GM19395 (cell line): Measurements from ENCODE around the gene GPN3.
"Not testable (repeated sequence)": the region's sequence is repeated elsewhere in the genome, so short reads cannot be mapped to it uniquely, and the experiment has no call there.

Experiments
- ATAC-seq: cut with Tn5 transposase; IDR thresholded peaks from one replicate; pipeline ENCODE4 v1.9.1; 2021; ENCODE audit warnings: mild to moderate bottlenecking, moderate library complexity; ENCODE audit not compliant: unreplicated experiment

Gene GPN3

DNA sequence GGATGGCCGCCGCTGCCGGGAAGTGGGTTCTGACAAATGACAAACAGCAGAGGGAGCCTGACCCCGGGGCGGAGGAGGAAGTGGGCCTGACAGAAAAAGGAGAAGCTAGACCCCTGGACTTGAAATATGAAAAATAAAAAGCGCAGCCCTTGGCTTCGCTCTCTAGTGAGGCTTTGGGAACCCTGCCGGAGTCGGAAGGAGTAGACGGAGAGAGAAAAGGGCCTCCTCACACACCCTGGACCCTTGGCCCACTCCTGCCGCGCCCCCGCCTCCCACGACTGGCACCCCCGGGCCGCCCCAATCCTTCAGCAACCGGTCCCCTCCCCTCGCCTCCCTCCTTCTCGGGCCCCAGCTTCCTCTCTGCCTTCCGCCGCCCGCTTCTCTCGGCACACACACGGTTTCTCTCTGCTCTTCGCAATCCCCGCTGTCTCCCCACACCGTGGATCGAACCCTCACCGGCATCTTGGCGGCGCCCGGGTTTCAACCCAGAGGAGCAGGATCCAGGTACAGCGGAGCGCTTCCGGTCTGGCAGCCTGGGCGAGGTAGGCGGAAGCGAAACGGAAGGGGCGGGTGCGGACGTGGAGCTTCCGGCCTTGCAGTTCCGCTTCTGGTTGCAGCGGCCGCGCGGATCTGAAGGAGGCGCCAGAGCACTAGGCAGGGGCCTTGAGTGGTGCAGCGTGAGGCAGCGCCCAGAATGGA, 18.1 kb downstream of the GPN3 start, which contains the start of gene ARPC3:
ARPC3 (minus strand) TSS at position 539 of the 699 bp plus-strand sequence; CDS start at position 462, 77 bp downstream.
- peak; percentile 92 for ATAC-seq

DNA sequence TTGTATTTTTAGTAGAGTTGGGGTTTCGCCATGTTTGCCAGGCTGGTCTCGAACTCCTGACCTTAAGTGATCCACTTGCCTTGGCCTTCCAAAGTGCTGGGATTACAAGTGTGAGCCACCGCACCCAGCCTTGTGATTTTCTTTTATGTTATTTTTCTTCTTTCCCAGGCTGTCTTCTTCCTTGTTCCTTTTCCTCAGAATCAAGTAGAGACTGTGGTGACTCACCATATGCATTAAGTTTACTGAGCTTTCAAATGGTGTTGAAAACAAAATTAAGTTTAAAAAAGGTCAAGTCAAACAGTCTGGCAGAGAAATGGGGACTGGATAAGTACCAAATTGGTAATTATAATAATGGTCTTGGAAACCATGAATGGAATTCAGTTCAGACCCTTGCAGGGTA, 23.6 kb downstream of the GPN3 start:
- no peak for ATAC-seq

DNA sequence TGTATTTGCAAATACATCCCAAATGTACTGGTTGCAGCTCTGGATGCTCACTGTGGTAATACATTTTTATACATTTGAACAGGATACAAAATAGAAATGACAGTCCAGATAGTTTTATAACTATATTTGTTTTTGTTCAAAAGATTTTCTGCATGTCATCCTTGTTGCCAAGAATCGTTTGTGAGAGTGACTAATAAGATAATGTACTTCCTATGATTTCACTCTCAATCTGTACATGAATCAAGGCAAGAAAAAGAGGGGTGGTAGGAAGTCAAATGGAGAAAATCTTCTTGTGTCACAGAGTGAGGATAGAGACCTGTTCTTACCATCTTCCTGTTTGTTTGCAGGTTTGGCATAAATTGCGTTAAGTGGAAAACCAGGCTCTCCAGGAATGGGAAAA, 31.8 kb downstream of the GPN3 start:
- ATAC-seq = no peak

DNA sequence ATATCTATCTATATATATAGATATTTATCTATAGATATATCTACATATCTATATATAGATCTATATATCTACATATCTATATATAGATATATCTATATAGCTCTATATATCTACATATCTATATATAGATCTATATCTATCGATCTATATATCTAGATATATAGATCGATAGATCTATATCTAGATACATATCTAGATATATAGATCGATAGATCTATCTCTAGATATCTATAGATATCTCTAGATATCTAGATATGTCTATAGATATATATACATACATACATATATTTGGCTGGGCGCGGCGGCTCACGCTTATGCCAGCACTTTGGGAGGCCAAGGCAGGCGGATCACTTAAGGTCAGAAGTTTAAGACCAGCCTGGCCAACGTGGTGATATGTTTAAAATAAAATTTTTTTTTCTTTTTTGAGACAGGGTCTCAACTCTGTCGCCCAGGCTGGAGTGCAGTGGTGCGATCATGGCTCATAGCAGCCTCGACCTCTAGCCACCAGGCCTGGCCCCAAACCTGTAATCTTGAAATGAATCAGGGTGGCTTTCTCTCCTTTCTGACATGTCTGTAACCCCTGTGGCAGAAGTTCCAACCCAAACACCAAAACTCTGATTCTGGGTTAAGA, 36.0 kb downstream of the GPN3 start:
- ATAC-seq = no peak

DNA sequence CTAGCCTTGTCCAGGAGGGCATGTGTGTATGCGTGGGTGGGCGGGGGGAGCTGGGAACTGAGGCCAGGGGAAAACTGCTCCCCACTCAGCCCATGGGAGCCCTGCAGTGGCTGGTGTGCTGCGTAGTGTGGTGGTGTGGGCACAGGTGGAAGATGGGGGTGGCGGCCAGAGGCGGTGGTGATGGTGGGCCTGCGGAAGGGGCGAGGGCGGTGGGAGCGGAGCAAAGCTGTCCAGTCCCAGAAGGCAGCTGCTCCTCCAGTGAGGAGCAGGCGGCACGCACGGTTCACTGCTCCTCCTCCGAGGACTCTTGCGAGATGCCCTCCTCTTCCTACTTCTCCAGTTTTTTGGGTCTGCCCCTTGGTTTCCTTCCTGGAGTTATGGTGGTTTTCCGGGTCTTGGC, 38.4 kb downstream of the GPN3 start:
- not testable (repeated sequence) for ATAC-seq

DNA sequence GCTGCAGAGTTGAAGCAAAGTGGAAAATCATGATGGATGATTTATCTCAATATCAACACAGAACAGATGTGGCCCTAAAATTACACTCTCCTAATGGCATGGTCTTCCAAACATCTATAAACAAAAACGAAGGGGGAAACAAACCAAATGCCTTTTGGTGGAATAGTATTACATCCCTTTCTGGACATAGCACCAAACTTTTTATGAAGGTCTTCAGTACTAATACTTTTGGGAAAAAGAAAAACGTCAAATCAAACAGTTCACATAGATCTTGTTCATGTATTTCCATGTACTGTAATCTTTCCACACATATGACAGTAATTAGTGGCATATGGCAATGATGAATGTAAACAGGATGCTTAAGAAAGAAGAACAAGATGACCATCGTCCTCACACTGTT, 41.7 kb downstream of the GPN3 start:
- ATAC-seq = no peak

DNA sequence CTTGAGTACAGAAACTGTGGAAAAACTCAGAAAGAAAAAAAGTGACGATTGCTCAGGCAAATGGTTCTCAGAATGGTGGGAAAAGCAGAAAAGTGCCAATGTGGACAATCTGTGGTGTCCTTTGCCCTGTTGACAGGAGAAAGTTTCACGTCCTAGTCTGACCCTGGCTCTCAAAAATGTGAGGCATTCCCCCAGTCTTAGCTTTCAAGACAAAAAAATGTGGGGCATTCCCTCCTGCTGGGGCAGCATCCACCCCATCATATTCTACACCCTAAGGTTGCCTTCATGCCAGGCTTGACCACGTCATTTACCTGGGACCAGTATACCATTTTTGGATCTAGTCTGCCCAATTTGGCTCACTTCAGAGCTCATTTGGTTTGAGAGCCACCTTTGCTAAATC, 43.8 kb downstream of the GPN3 start:
- ATAC-seq = no peak

DNA sequence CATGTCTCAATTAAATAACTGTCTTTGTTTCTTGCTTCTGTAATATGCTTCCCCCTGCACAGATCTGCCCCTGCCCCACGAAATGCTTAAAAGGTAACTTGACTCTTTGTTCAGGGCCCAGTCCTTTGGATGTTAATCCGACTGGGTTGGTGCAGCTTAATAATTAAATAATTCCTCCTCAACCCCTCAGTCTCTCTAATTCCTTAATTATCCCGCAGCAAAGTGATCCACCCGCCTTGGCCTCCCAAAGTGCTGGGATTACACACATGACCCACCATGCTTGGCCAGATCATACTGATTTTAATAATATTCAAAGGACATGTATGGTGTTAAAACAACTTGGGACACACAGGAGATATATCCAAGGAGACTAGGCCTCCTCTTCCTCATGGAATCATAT, 46.4 kb downstream of the GPN3 start:
- ATAC-seq = no peak

DNA sequence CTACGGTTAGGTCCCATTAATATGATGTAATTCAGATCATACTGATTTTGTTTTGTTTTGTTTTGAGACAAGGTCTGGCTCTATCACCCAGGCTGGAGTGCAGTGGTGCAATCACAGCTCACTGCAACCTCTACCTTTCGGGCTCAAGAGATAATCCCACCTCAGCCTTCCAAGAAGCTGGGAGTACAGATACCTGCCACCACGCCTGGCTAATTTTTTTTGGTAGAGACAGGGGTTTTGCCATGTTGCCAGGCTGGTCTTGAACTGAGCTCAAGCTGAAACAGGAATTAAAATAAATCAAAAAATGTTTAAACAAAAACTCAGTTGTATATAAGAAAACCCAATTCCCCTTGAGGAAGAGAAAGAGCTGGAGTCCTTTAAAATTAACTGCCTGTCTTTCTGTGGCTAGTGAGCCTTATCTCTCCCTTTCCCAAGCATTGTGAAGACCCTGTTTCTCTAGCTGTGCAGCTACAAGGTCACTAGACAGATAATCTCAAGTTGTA, 46.8 kb downstream of the GPN3 start:
- no peak for ATAC-seq

DNA sequence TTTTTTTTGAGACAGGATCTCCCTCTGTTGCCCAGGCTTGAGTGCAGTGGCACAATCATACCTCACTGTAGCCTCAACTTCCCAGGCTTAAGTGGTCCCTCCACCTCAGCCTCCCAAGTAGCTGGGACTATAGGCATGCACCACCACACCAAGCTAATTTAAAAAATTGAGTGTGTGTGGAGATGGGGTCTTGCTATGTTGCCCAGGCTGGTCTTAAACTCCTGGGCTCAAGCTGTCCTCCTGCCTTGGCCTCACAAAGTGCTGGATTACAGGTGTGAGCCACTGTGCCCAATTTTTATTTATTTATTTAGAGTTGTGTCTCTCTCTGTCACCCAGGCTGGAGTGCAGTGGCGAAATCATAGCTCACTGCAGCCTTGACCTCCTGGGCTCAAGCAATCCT, 47.4 kb downstream of the GPN3 start:
- ATAC-seq = not testable (repeated sequence)

DNA sequence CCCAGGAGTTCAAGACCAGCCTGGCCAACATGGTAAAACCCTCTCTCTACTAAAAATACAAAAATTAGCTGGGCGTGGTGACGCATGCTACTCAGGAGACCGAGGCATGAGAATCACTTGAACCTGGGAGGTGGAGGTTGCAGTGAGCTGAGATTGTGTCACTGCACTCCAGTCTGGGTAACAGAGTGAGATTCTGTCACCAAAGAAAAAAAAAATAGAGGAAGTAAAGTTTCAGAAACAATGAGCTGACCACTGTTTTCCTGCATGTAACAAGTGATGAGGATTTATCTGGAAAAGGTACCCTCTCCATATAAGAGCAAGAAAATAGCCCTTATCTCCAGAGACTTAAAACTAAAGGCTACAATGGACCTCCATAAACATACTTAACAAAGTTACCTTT, 50.9 kb downstream of the GPN3 start:
- not testable (repeated sequence) for ATAC-seq

DNA sequence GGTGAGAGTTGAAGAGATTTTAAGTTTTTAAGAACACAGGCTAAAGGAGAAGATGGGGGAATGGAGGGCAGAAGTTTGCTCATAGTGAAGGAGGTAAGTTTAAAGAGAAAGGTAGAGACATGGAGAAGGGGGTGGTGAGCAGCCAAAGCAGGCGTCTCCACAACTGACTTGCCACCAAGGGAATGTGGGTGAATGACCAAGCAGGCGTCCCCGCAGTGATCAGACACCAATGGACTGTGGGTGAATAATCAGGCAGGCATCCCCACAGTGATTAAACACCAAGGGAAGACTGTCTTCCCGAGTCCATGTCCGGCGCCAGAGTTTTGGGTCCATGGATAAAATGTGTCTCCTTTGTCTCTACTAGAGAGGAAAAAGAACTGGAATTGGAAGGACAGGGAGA, 58.0 kb downstream of the GPN3 start:
- ATAC-seq = not testable (repeated sequence)

DNA sequence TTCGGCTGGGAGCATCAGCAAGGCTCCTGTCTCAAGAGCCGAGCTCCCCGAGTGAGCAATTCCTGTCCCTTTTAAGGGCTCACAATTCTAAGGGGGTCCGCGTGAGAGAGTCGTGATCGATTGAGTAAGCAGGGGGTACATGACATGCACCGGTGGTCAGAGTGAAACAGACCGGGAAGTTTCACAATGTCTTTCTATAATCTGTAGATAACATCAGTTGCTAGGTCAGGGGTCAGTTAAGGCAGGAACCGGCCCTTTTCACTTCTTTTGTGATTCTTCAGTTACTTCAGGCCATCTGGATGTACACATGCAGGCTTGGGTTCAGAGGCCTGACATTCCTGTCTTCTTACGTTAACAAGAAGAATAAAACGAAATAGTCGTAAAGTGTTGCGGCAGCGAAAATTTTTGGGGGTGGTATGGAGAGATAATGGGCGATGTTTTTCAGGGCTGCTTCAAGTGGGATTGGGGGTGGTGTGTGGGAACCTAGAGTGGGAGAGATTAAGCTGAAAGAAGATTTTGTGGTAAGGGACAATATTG, 62.9 kb downstream of the GPN3 start:
- not testable (repeated sequence) for ATAC-seq

DNA sequence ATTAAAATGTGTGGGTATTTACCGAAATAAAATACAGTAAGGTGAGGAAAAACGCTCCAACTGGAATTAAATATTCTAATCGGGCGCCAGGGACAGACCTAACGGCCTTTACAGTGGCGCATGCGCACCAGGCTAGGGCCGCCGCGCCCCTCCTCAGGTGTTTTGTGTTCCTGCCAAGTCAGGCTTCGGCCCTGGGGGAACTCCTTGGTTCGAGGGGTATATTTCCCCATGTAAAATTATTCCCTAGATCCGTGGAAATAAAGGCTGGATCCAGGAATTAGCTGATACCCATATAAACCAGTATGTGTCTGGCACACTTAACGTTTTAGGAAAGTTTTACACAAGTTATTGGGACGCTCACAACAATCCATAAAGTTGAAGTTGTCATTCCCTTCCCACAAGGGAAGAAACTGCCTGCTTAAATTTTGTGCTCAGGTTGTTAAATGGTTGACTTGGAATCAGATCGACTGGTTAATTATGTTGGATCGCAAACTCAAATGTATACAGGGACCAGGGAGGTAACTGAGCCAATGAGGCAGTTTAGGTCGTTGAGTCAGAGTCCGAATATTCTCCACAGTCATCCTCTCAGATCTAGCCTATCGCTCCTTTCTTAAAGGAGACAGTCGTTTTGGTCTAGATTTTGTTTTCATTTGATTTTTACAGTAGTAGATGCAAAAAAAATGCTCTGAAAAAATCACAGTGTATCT, 63.9 kb downstream of the GPN3 start:
- no peak for ATAC-seq

DNA sequence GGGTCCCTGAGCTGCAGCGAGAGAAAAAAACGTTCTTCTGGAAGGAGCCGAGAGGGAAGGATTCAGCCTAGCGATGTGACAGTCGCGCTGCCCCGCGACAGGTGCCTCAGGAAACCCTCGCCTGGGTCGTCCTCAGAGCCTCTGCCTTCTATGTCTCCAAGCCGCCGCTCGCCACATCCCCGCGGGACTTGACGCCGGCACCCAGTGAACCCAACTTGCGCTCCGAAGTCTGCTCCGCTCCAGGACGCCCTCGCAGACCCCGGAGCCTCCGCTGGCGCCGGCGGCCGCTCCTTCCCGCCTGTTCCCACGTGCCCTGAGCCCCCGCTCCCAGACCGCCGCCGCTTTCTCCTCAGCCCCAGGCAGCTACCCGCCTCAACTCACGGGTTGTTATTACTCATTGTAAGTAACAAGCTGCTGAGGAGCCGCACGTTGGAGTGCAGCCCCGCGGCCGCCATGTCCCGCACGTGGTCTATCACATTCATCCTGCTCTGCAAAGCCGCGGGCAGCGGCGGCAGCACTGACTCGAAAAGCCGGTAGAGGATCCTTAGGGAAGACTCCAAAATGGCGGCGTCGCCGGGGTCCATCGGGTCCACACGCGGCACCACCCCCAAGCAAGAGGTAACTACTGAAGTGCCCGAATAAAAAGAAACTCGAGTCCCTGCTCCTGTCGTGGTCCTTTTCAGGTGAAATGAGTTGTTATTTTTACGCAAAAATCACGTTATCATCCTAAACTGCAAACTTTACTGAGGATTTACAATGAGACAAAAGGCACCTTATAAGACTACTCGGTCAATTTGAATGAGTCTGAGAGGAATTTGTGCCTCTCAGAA, 64.7 kb downstream of the GPN3 start, which contains the start of gene ANAPC7:
ANAPC7 (minus strand) TSS at position 563 of the 830 bp plus-strand sequence; CDS start at position 482, 81 bp downstream.
- ATAC-seq = peak; percentile 91
